Activated B cell treated with CpG ODN at 0.5 μM for 24 hours (primary cell): ENCODE data around the gene SLC16A3. TPM values are rescaled to one million over a fixed set of nuclear protein-coding genes. Genes with fewer than 3 reads are reported as not detected.

ENCODE experiments used
- ATAC-seq: fragments of 200-7000 bp; cut with Tn5 transposase; one replicate; pipeline ENCODE4 v1.10.0; 2021; ENCODE audit warnings: low read depth, mild to moderate bottlenecking, moderate library complexity
- CTCF ChIA-PET: fragments of 350-600 bp; sonication (Branson Sonifier 250); formaldehyde crosslinking; loops from one replicate; lab custom pipeline; 2021; ENCODE audit warnings: antibody characterized with exemption; lab: Charles Lee
- POLR2A ChIA-PET: fragments of 350-600 bp; sonication (Branson Sonifier 250); formaldehyde crosslinking; loops from one replicate; lab custom pipeline; 2021; ENCODE audit warnings: antibody characterized with exemption; lab: Charles Lee
- DNase-seq: peaks from one replicate; pipeline ENCODE4 v3.0.0; 2022
- H3K27ac Mint-ChIP-seq: one replicate; pipeline ENCODE4 v1.8.0; 2020; ENCODE audit warnings: mixed read lengths
- H3K27me3 Mint-ChIP-seq: one replicate; pipeline ENCODE4 v1.8.0; 2021; ENCODE audit warnings: mixed read lengths
- H3K36me3 Mint-ChIP-seq: one replicate; pipeline ENCODE4 v1.8.0; 2021; ENCODE audit warnings: low read depth, mixed read lengths
- H3K4me1 Mint-ChIP-seq: one replicate; pipeline ENCODE4 v1.8.0; 2021; ENCODE audit warnings: mixed read lengths
- H3K4me3 Mint-ChIP-seq: one replicate; pipeline ENCODE4 v1.8.0; 2020; ENCODE audit warnings: mild to moderate bottlenecking, mixed read lengths
- H3K9me3 Mint-ChIP-seq: one replicate; pipeline ENCODE4 v1.8.0; 2020; ENCODE audit warnings: mixed read lengths
- intact Hi-C: fragments of 100-400 bp; cut with micrococcal nuclease; formaldehyde crosslinking; loops from one replicate; pipeline ENCODE4 v1.15.1; 2024
- total RNA-seq: library from RNA; stranded (reverse); gene quantifications from 2 replicates; pipeline ENCODE4 v1.2.3, GENCODE V29; 2022
- TF ChIP-seq, protein P1 (sequence below): fragments of 200-600 bp; IDR thresholded peaks from one replicate; pipeline ENCODE4 v1.8.0; 2022; ENCODE audit warnings: antibody characterized with exemption, mild to moderate bottlenecking

The SLC16A3 gene
- total RNA-seq, 1 donor from 2014 or later: 24.6 TPM

DNA sequence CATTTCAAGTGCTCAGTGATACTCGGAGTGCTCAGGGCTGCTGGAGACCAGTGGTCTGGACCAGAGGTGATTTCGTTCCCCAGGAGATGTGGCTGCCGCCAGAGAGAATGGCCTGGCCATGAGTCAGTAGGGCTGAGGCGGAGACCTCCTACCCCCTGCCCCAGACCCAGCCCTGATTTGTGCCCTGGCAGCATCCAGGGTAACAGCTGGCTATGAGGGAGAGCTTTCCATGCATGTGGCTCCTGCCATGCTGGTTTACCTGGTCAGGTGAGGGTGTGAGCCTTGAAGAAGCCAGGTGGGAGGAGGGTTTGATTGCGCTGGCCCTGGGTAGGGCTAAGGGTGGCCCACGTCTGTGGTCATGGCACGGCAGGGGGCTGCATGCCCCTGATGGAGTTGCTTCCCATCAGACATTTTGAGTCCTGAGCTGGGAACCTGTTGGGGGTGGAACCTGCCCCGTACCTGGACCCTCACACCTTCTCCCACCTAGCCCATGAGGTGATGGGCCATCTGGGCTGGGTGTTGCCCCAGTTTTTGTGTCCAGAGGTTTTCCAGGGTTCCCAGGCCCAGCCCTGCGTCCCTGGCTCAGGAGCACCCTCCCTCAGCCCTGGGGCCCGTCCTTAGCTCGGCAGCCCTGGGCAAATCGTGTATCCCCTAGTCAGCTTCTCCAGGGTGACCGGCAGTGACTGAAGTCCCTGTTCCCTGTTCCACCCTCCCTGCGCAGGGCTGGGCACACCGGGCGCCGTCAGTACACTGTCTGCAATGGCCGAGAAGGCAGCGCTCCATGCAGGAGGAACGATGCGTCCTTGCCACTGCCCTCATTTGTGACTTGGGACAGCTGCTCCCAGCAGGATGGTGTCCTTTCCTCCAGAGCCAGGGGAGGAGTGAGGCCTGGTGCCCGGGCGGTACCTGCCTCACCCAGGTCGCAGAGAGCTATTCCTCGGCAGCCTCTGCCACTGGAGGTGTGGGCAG lies 53.7 kb downstream of the SLC16A3 start:
- Mint-ChIP-seq H3K36me3 (no peaks in the 10 kb centered on the region), H3K9me3 (no peaks in the 10 kb centered on the region), H3K27ac (no peak overlapping the region), H3K27me3 (peaks cover 2% of the 10 kb centered on the region), H3K4me3 (no peak overlapping the region), H3K4me1 (peaks cover 8% of the 10 kb centered on the region)
- CTCF ChIA-PET: no interaction called here
- TF ChIP-seq, protein P1, sequence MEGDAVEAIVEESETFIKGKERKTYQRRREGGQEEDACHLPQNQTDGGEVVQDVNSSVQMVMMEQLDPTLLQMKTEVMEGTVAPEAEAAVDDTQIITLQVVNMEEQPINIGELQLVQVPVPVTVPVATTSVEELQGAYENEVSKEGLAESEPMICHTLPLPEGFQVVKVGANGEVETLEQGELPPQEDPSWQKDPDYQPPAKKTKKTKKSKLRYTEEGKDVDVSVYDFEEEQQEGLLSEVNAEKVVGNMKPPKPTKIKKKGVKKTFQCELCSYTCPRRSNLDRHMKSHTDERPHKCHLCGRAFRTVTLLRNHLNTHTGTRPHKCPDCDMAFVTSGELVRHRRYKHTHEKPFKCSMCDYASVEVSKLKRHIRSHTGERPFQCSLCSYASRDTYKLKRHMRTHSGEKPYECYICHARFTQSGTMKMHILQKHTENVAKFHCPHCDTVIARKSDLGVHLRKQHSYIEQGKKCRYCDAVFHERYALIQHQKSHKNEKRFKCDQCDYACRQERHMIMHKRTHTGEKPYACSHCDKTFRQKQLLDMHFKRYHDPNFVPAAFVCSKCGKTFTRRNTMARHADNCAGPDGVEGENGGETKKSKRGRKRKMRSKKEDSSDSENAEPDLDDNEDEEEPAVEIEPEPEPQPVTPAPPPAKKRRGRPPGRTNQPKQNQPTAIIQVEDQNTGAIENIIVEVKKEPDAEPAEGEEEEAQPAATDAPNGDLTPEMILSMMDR: no peak
- DNase-seq: no peak
- intact Hi-C loops: no loop called here
- no peak for ATAC-seq
- POLR2A ChIA-PET: interaction anchor here (1.6 to 3.3 kb wide), 2 partner anchors 9 to 15 kb away, joined by 3 to 15 read pairs; partner anchors contain the start of gene CSNK1D

DNA sequence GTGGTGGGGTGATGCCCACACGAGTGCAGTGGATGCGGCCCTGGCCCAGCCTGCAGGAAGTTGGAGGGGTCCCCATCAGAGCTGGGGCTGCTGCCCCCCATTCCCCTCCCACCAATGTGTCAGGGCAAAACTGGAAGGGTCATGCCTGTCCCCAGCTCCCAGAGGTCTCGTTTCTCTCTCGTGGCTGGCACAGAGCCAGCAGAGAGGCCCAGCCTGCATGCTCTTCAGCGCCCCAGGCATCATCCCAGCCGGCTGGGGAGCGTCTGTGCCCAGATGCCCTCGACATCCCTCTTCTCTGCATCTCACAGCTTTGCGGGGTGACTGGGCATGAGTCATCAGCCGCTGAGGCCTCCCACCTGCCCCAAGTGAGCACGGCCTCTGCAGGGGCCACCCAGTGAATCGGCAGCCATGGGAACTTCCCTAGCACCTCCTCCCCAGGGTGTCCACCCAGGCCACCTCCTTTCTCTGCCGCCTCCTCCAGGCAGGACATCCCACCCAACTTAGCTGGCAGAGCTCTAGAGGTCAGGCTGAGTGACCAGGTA lies 54.4 kb downstream of the SLC16A3 start:
- DNase-seq: no peak
- ChIA-PET CTCF (no interaction called here), POLR2A (interaction anchor here (1.9 to 3.3 kb wide), 2 partner anchors 9 to 14 kb away, joined by 15 to 19 read pairs; no protein-coding TSS in a partner anchor)
- ATAC-seq: no peak
- intact Hi-C loops: no loop called here
- Mint-ChIP-seq H3K27me3 (peaks cover 2% of the 10 kb centered on the region), H3K4me3 (no peak overlapping the region), H3K36me3 (no peaks in the 10 kb centered on the region), H3K4me1 (peaks cover 8% of the 10 kb centered on the region), H3K9me3 (no peaks in the 10 kb centered on the region), H3K27ac (no peak overlapping the region)
- TF ChIP-seq, protein P1: no peak

DNA sequence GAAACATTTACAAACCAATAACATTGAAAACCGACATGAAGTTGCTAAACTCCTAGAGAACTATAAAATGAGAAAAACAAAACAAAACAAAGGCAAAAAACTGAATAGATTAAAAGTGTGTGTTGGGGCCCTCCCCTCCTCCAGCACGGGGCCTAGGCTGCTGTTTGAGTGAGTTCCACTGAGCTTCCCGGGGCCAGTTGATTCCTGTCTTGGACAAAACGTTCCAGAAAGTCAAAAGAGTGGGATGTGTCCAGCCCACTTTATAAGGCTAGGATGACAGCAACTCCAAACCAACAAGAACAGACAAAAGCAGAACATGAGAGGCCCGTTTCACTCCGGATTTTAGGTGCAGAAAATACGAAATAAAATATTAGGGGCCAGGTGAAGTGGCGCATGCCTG lies 56.3 kb downstream of the SLC16A3 start:
- Mint-ChIP-seq H3K36me3 (no peaks in the 10 kb centered on the region), H3K27ac (no peak overlapping the region), H3K9me3 (no peaks in the 10 kb centered on the region), H3K4me1 (peaks cover 6% of the 10 kb centered on the region), H3K4me3 (no peak overlapping the region), H3K27me3 (no peaks in the 10 kb centered on the region)
- CTCF ChIA-PET: no interaction called here
- intact Hi-C loops: no loop called here
- TF ChIP-seq, protein P1: no peak
- DNase-seq (no peak), ATAC-seq (no peak)
- POLR2A ChIA-PET: interaction anchor here (1.7 to 3.3 kb wide), 3 partner anchors 7 to 12 kb away, joined by 6 to 19 read pairs (median 15); partner anchors contain the start of gene CSNK1D

DNA sequence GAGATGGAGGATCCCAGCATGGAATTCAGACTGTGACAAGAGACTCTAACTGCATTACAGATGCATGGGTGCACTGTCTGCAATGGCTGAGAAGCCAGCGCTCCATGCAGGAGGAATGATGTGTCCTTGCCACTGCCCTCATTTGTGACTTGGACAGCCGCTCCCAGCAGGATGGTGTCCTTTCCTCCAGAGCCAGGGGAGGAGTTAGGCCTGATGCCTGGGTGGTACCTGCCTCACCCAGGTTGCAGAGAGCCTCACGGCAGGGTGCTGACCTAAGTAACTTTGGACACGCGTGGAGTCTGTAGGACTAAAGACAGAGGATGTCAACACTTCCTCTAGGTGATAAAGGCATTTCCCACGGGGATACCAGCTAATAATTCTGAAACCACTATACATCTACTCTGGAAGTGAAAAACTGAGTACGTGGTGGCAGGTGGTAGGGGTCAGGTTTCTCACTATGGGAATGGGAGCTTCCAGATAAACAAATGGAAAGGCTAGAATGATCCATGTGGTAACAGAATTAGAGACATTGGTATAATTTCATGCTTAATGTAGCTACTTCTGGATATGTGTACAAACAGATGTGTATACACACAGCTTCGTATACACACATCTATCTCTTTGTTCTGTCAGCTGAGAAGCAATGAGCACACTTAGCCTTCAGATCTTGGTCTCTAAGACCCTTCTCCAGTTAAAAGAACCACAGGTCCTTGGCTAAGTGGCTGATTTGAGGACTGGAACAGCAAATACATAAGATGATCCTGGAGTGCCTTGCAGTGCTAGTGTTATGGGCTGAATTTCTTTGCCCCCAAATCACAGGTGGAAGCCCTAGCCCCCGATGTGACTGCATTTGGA lies 58.4 kb downstream of the SLC16A3 start:
- intact Hi-C loops: no loop called here
- Mint-ChIP-seq H3K27ac (no peak overlapping the region), H3K36me3 (no peaks in the 10 kb centered on the region), H3K9me3 (no peaks in the 10 kb centered on the region), H3K4me1 (peaks cover 13% of the 10 kb centered on the region), H3K4me3 (no peak overlapping the region), H3K27me3 (no peaks in the 10 kb centered on the region)
- no peak for DNase-seq
- ChIA-PET POLR2A (interaction anchor here (1.2 kb wide), 1 partner anchor 10 kb away, joined by 9 read pairs; no protein-coding TSS in a partner anchor), CTCF (no interaction called here)
- ATAC-seq: peak; percentile 58
- TF ChIP-seq, protein P1: no peak
